Measurements from ENCODE around the gene KPNB1.
"Not testable (repeated sequence)": the region's sequence is repeated elsewhere in the genome, so short reads cannot be mapped to it uniquely, and the experiment has no call there.

KPNB1 gene

DNA sequence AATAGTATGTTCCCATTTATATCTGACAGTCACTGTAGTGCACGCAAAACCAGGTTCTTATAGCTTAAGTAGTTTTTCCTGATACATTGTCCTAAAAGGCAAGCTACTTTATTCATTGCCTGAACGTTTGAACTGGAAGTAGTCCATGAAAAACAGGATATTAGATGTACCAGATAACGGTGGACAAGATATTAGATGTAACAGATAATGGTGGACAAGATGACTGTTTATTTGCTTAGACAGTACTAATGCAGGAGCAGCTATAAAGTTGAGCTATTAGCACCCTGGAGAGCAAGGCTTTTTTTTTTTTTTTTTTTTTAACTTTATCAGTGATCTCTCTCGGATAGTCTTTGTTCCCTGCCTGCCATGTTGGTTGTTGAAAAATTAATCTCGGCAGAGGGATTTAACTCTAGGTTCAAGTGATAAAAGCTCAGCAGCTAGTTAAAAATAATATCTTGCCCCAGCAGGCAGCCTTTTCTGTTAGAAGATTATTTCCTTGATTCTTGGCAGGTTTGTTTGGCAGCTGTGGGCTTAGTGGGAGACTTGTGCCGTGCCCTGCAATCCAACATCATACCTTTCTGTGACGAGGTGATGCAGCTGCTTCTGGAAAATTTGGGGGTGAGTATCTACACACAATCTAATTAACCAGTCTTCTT is 26.9 kb downstream of the KPNB1 start:
- Histone ChIP-seq H3K4me1 (ENCODE audit: control insufficient read depth, insufficient read depth, low read length, poor library complexity, severe bottlenecking) (peaks cover 7% of the 10 kb centered on the region), H3K9me3 (ENCODE audit: control insufficient read depth, low read length) (no peaks in the 10 kb centered on the region), H3K4me3 (ENCODE audit: extremely low read depth, insufficient read depth, low read length, poor library complexity, severe bottlenecking) (no peak overlapping the region), H3K36me3 (ENCODE audit: control insufficient read depth, insufficient read depth, low read length) (peaks cover 100% of the 10 kb centered on the region), H3K27ac (ENCODE audit: low read depth, low read length, severe bottlenecking) (no peak overlapping the region)
- 88 to 95% methylated on average over 3 to 5 of the region's 7 CpGs for WGBS, 2 experiments (ENCODE audit: insufficient coverage in 2 of 2)

GRCh38 chr17:47678196-47678595 is 28.5 kb downstream of the KPNB1 start:
- whole genome bisulfite sequencing, 2 experiments (ENCODE audit: insufficient coverage in 2 of 2) = 90 to 94% methylated on average over 7 of the region's 7 CpGs
- Histone ChIP-seq H3K9me3 (ENCODE audit: control insufficient read depth, low read length) (no peaks in the 10 kb centered on the region), H3K27ac (ENCODE audit: low read depth, low read length, severe bottlenecking) (no peak overlapping the region), H3K4me3 (ENCODE audit: extremely low read depth, insufficient read depth, low read length, poor library complexity, severe bottlenecking) (no peak overlapping the region), H3K36me3 (ENCODE audit: control insufficient read depth, insufficient read depth, low read length) (peaks cover 98% of the 10 kb centered on the region), H3K4me1 (ENCODE audit: control insufficient read depth, insufficient read depth, low read length, poor library complexity, severe bottlenecking) (peaks cover 7% of the 10 kb centered on the region)

DNA sequence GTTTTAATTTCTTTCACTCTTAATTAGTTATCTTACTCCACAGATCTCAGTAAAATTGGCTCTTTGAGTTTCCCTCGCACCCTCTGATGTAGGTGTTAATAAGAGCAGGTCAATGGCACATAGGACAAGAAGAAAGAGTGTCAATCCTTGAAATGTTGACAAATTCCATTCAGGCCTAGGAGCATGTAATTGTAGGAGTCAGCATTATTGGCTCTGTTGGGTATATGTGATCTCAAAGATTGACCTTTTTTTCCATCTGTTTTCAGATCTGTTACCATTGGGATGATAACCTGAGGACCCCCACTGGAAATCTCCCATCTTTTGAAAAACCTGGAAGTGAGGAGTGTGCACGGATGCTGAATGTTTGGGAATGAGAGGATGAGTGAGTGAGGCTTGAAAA is 32.4 kb downstream of the KPNB1 start:
- Histone ChIP-seq H3K36me3 (ENCODE audit: control insufficient read depth, insufficient read depth, low read length) (peaks cover 89% of the 10 kb centered on the region), H3K27ac (ENCODE audit: low read depth, low read length, severe bottlenecking) (no peak overlapping the region), H3K4me3 (ENCODE audit: extremely low read depth, insufficient read depth, low read length, poor library complexity, severe bottlenecking) (no peak overlapping the region), H3K4me1 (ENCODE audit: control insufficient read depth, insufficient read depth, low read length, poor library complexity, severe bottlenecking) (peaks cover 19% of the 10 kb centered on the region), H3K9me3 (ENCODE audit: control insufficient read depth, low read length) (no peaks in the 10 kb centered on the region)
- WGBS, 2 experiments (ENCODE audit: insufficient coverage in 2 of 2) = 80 to 100% methylated on average over 1 of the region's 2 CpGs

- Histone ChIP-seq H3K36me3 (ENCODE audit: control insufficient read depth, insufficient read depth, low read length) (peaks cover 83% of the 10 kb centered on the region), H3K4me1 (ENCODE audit: control insufficient read depth, insufficient read depth, low read length, poor library complexity, severe bottlenecking) (peaks cover 24% of the 10 kb centered on the region)
- not testable (repeated sequence) for H3K27ac ChIP-seq (ENCODE audit: low read depth, low read length, severe bottlenecking); H3K9me3 ChIP-seq (ENCODE audit: control insufficient read depth, low read length); H3K4me3 ChIP-seq (ENCODE audit: extremely low read depth, insufficient read depth, low read length, poor library complexity, severe bottlenecking)
- 100% methylated on average over 1 to 2 of the region's 4 CpGs for WGBS, 2 experiments (ENCODE audit: insufficient coverage in 2 of 2)
Measured at GRCh38 chr17:47682727-47683126, 33.0 kb downstream of the KPNB1 start.

DNA sequence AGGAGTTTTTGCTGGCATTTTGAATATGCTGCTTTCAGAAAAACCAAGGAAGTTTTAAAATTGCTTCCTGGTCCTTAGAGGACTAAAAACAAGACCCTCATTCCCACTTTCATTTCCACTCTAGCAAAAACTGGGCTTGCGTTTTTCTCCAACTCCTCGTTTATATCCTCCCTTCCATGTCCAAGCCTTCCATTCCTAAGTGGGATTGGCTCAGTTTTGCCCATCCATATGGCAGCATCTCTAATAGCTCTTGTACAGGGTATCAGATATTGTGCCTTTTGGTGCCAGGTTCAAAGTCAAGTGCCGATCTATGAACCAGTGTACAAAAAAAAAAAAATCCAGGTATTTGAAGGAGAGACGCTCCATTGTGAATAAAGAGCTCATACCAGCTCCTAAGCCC is 34.3 kb downstream of the KPNB1 start:
- H3K36me3 ChIP-seq (ENCODE audit: control insufficient read depth, insufficient read depth, low read length) = peaks cover 70% of the 10 kb centered on the region
- no peak overlapping the region for H3K27ac ChIP-seq (ENCODE audit: low read depth, low read length, severe bottlenecking)
- peaks cover 26% of the 10 kb centered on the region for H3K4me1 ChIP-seq (ENCODE audit: control insufficient read depth, insufficient read depth, low read length, poor library complexity, severe bottlenecking)
- no peak overlapping the region for H3K4me3 ChIP-seq (ENCODE audit: extremely low read depth, insufficient read depth, low read length, poor library complexity, severe bottlenecking)
- no peaks in the 10 kb centered on the region for H3K9me3 ChIP-seq (ENCODE audit: control insufficient read depth, low read length)
- 85 to 96% methylated on average over 3 to 4 of the region's 4 CpGs for WGBS, 2 experiments (ENCODE audit: insufficient coverage in 2 of 2)

GRCh38 chr17:47684535-47685193 is 34.9 kb downstream of the KPNB1 start:
- H3K27ac ChIP-seq (ENCODE audit: low read depth, low read length, severe bottlenecking) = peak overlapping the region; percentile 5
- peaks cover 63% of the 10 kb centered on the region for H3K36me3 ChIP-seq (ENCODE audit: control insufficient read depth, insufficient read depth, low read length)
- no peaks in the 10 kb centered on the region for H3K9me3 ChIP-seq (ENCODE audit: control insufficient read depth, low read length)
- WGBS, 2 experiments (ENCODE audit: insufficient coverage in 2 of 2) = 90% methylated on average over 2 of the region's 4 CpGs; no CpG with 5 or more reads in 1 of the 2 experiments
- no peak overlapping the region for H3K4me3 ChIP-seq (ENCODE audit: extremely low read depth, insufficient read depth, low read length, poor library complexity, severe bottlenecking)
- peaks cover 26% of the 10 kb centered on the region for H3K4me1 ChIP-seq (ENCODE audit: control insufficient read depth, insufficient read depth, low read length, poor library complexity, severe bottlenecking)

- Histone ChIP-seq H3K36me3 (ENCODE audit: control insufficient read depth, insufficient read depth, low read length) (peaks cover 53% of the 10 kb centered on the region), H3K27ac (ENCODE audit: low read depth, low read length, severe bottlenecking) (peak overlapping the region; percentile 41), H3K4me1 (ENCODE audit: control insufficient read depth, insufficient read depth, low read length, poor library complexity, severe bottlenecking) (peaks cover 19% of the 10 kb centered on the region), H3K4me3 (ENCODE audit: extremely low read depth, insufficient read depth, low read length, poor library complexity, severe bottlenecking) (no peak overlapping the region), H3K9me3 (ENCODE audit: control insufficient read depth, low read length) (no peaks in the 10 kb centered on the region)
- 90 to 100% methylated on average over 2 of the region's 4 CpGs for WGBS, 2 experiments (ENCODE audit: insufficient coverage in 2 of 2)
Measured at GRCh38 chr17:47685556-47686275, 36.0 kb downstream of the KPNB1 start.

DNA sequence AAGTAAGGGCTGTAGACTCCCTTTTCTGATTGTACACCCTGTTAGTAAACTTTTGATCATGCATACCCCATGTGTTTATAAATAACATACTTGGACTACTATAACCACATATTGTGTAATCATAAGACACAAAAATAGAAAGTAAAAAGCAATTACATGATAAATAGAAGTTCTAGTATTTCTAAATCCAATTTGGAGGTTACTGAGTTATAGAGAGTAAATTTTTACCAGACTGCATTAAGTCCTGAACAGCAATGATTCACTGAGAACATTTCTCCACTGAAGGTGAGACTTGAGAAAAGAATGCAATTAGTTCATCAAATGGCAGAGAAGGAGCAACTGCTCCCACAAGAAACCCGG is 36.5 kb downstream of the KPNB1 start:
- WGBS, 2 experiments (ENCODE audit: insufficient coverage in 2 of 2) = 100% methylated on average over 1 of the region's 1 CpG; no CpG with 5 or more reads in 1 of the 2 experiments
- Histone ChIP-seq H3K9me3 (ENCODE audit: control insufficient read depth, low read length) (no peaks in the 10 kb centered on the region), H3K4me1 (ENCODE audit: control insufficient read depth, insufficient read depth, low read length, poor library complexity, severe bottlenecking) (peaks cover 19% of the 10 kb centered on the region), H3K4me3 (ENCODE audit: extremely low read depth, insufficient read depth, low read length, poor library complexity, severe bottlenecking) (no peak overlapping the region), H3K27ac (ENCODE audit: low read depth, low read length, severe bottlenecking) (peak overlapping the region; percentile 41), H3K36me3 (ENCODE audit: control insufficient read depth, insufficient read depth, low read length) (peaks cover 47% of the 10 kb centered on the region)

- Histone ChIP-seq H3K9me3 (ENCODE audit: control insufficient read depth, low read length) (no peaks in the 10 kb centered on the region), H3K4me3 (ENCODE audit: extremely low read depth, insufficient read depth, low read length, poor library complexity, severe bottlenecking) (no peak overlapping the region), H3K4me1 (ENCODE audit: control insufficient read depth, insufficient read depth, low read length, poor library complexity, severe bottlenecking) (peaks cover 19% of the 10 kb centered on the region), H3K36me3 (ENCODE audit: control insufficient read depth, insufficient read depth, low read length) (peaks cover 42% of the 10 kb centered on the region), H3K27ac (ENCODE audit: low read depth, low read length, severe bottlenecking) (no peak overlapping the region)
- WGBS, 2 experiments (ENCODE audit: insufficient coverage in 2 of 2) = 91 to 98% methylated on average over 6 to 7 of the region's 7 CpGs
Measured at GRCh38 chr17:47686664-47687327, 37.1 kb downstream of the KPNB1 start.

GRCh38 chr17:47687328-47687690 is 37.6 kb downstream of the KPNB1 start:
- Histone ChIP-seq H3K9me3 (ENCODE audit: control insufficient read depth, low read length) (no peaks in the 10 kb centered on the region), H3K4me1 (ENCODE audit: control insufficient read depth, insufficient read depth, low read length, poor library complexity, severe bottlenecking) (peaks cover 20% of the 10 kb centered on the region), H3K36me3 (ENCODE audit: control insufficient read depth, insufficient read depth, low read length) (peaks cover 37% of the 10 kb centered on the region), H3K27ac (ENCODE audit: low read depth, low read length, severe bottlenecking) (no peak overlapping the region), H3K4me3 (ENCODE audit: extremely low read depth, insufficient read depth, low read length, poor library complexity, severe bottlenecking) (no peak overlapping the region)

All from mesodermal cell (in vitro differentiated cells).